ENCODE results near the gene ANKRD24. TPM values are rescaled to one million over a fixed set of nuclear protein-coding genes. Genes with fewer than 3 reads are reported as not detected.
A peak's percentile ranks its signal among the peaks of the same experiment; 100 is the strongest.

The ANKRD24 gene
- polyA plus RNA-seq, 3 donors: 0.07 to 0.79 TPM; not detected in 1

GRCh38 chr19:4144666-4145249 is 37.7 kb upstream of the ANKRD24 start:
- H3K36me3 Mint-ChIP-seq: no peaks in the 10 kb centered on the region
- H3K27me3 Mint-ChIP-seq (ENCODE audit: low read depth in 3 of 3): peaks cover 3 to 48% (median 16%) of the 10 kb centered on the region in 3 donors
- Histone ChIP-seq H3K9me3 (replicated peaks in 1 of 2; ENCODE audit: control insufficient read depth in 1 of 2, insufficient read depth in 1 of 2, low read length in 2 of 2) (no peaks in the 10 kb centered on the region), H3K9ac (ENCODE audit: insufficient read depth, low read length, poor library complexity, severe bottlenecking) (no peak overlapping the region), H3K27me3 (ENCODE audit: control insufficient read depth in 2 of 2, insufficient read depth in 2 of 2, low read length in 2 of 2) (peaks cover 0 to 3% of the 10 kb centered on the region in 2 donors), H3K36me3 (replicated peaks in 1 of 2; ENCODE audit: control insufficient read depth in 1 of 2, insufficient read depth in 2 of 2, low read length in 2 of 2) (no peaks in the 10 kb centered on the region), H2AFZ (ENCODE audit: insufficient read depth, low read depth, low read length, poor library complexity, severe bottlenecking) (no peak overlapping the region), H3K4me2 (replicated peaks; ENCODE audit: extremely low read depth, low read length, poor library complexity, severe bottlenecking) (no peak overlapping the region), H3K79me2 (ENCODE audit: insufficient read depth, low read length) (no peaks in the 10 kb centered on the region), H4K20me1 (ENCODE audit: insufficient read depth, low read length) (no peaks in the 10 kb centered on the region), H3K4me3 (replicated peaks in 1 of 3; ENCODE audit: low read depth in 2 of 3, low read length in 3 of 3) (no peak overlapping the region), H3K4me1 (ENCODE audit: control insufficient read depth in 1 of 2, insufficient read depth in 2 of 2, low read length in 2 of 2) (peaks cover 8 to 15% of the 10 kb centered on the region in 2 donors), H3K27ac (ENCODE audit: low read depth in 1 of 2, low read length in 2 of 2) (no peak overlapping the region)
- WGBS (ENCODE audit: insufficient coverage): 53% methylated on average over 5 of the region's 7 CpGs
- H3K27ac Mint-ChIP-seq: no peak overlapping the region
- intact Hi-C loops (cut with micrococcal nuclease): no loop called here
- peak in 1 of 3 donors; percentile 24 for DNase-seq
- TF ChIP-seq, protein P1, sequence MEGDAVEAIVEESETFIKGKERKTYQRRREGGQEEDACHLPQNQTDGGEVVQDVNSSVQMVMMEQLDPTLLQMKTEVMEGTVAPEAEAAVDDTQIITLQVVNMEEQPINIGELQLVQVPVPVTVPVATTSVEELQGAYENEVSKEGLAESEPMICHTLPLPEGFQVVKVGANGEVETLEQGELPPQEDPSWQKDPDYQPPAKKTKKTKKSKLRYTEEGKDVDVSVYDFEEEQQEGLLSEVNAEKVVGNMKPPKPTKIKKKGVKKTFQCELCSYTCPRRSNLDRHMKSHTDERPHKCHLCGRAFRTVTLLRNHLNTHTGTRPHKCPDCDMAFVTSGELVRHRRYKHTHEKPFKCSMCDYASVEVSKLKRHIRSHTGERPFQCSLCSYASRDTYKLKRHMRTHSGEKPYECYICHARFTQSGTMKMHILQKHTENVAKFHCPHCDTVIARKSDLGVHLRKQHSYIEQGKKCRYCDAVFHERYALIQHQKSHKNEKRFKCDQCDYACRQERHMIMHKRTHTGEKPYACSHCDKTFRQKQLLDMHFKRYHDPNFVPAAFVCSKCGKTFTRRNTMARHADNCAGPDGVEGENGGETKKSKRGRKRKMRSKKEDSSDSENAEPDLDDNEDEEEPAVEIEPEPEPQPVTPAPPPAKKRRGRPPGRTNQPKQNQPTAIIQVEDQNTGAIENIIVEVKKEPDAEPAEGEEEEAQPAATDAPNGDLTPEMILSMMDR (IDR thresholded peaks at IDR 0.05): no peak
- no peaks in the 10 kb centered on the region for H3K9me3 Mint-ChIP-seq
- H3K4me3 Mint-ChIP-seq: peak overlapping the region in 1 of 2 donors; percentile 53
- peaks cover 15% of the 10 kb centered on the region for H3K4me1 Mint-ChIP-seq

DNA sequence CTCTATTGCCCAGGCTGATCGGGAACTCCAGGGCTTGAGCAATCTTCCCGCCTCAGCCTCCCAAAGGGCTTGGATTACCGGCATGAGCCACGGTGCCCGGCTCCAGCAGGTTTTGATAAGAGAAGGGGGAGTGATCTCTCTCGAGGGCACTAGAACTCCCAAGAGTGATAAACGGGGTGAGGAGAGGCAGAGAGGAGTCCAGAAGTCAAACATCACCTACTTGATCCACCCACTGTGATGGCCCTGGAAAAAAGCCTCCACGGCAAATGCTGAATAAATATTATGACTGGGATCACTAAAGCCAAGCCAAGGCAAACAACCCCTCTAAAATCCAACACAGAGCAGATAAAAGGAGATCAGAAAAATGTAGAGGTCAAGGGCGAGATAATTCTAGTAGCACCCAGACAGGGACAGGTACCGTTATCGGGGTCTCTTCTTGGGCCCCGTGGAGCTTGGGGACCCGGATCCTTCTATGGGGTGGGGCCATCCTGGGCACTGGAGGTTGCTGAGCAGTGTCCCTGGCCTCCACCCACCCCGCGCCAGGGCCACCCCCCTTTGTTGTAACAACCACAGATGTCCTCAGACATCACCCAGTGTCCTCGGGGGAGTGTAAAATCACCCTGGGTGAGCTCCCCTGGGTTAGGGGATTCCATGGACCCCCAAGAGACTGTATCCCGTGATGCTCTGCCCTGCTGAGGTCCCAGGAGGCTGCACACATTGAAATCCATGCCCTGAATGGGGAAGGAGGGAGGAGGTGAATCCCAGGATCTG is 32.8 kb upstream of the ANKRD24 start:
- Histone ChIP-seq H3K27ac (ENCODE audit: low read depth in 1 of 2, low read length in 2 of 2) (no peak overlapping the region), H2AFZ (ENCODE audit: insufficient read depth, low read depth, low read length, poor library complexity, severe bottlenecking) (no peak overlapping the region), H3K79me2 (ENCODE audit: insufficient read depth, low read length) (no peaks in the 10 kb centered on the region), H3K4me3 (replicated peaks in 1 of 3; ENCODE audit: low read depth in 2 of 3, low read length in 3 of 3) (no peak overlapping the region), H3K36me3 (replicated peaks in 1 of 2; ENCODE audit: control insufficient read depth in 1 of 2, insufficient read depth in 2 of 2, low read length in 2 of 2) (no peaks in the 10 kb centered on the region), H3K9me3 (replicated peaks in 1 of 2; ENCODE audit: control insufficient read depth in 1 of 2, insufficient read depth in 1 of 2, low read length in 2 of 2) (no peaks in the 10 kb centered on the region), H4K20me1 (ENCODE audit: insufficient read depth, low read length) (no peaks in the 10 kb centered on the region), H3K9ac (ENCODE audit: insufficient read depth, low read length, poor library complexity, severe bottlenecking) (no peak overlapping the region), H3K27me3 (ENCODE audit: control insufficient read depth in 2 of 2, insufficient read depth in 2 of 2, low read length in 2 of 2) (peaks cover 0 to 3% of the 10 kb centered on the region in 2 donors), H3K4me1 (ENCODE audit: control insufficient read depth in 1 of 2, insufficient read depth in 2 of 2, low read length in 2 of 2) (peaks cover 5 to 8% of the 10 kb centered on the region in 2 donors), H3K4me2 (replicated peaks; ENCODE audit: extremely low read depth, low read length, poor library complexity, severe bottlenecking) (no peak overlapping the region)
- Mint-ChIP-seq H3K36me3 (no peaks in the 10 kb centered on the region), H3K9me3 (peaks cover 0 to 2% (median 0%) of the 10 kb centered on the region in 7 donors), H3K27me3 (ENCODE audit: low read depth in 3 of 3) (peaks cover 3 to 36% (median 8%) of the 10 kb centered on the region in 3 donors), H3K4me1 (peaks cover 11% of the 10 kb centered on the region), H3K4me3 (no peak overlapping the region), H3K27ac (no peak overlapping the region)
- intact Hi-C loops (cut with micrococcal nuclease): no loop called here
- WGBS (ENCODE audit: insufficient coverage): 81% methylated on average over 11 of the region's 17 CpGs
- TF ChIP-seq, protein P1 (IDR thresholded peaks at IDR 0.05): no peak
- no peak for DNase-seq

Data from CD14-positive monocyte (primary cell).